GM18858 (cell line): ENCODE data around the gene NOX5.
"Not testable (repeated sequence)": the region's sequence is repeated elsewhere in the genome, so short reads cannot be mapped to it uniquely, and the experiment has no call there.

Experiments used
- ATAC-seq: cut with Tn5 transposase; IDR thresholded peaks from one replicate; pipeline ENCODE4 v1.9.1; 2021; ENCODE audit not compliant: unreplicated experiment

NOX5 gene, protein sequence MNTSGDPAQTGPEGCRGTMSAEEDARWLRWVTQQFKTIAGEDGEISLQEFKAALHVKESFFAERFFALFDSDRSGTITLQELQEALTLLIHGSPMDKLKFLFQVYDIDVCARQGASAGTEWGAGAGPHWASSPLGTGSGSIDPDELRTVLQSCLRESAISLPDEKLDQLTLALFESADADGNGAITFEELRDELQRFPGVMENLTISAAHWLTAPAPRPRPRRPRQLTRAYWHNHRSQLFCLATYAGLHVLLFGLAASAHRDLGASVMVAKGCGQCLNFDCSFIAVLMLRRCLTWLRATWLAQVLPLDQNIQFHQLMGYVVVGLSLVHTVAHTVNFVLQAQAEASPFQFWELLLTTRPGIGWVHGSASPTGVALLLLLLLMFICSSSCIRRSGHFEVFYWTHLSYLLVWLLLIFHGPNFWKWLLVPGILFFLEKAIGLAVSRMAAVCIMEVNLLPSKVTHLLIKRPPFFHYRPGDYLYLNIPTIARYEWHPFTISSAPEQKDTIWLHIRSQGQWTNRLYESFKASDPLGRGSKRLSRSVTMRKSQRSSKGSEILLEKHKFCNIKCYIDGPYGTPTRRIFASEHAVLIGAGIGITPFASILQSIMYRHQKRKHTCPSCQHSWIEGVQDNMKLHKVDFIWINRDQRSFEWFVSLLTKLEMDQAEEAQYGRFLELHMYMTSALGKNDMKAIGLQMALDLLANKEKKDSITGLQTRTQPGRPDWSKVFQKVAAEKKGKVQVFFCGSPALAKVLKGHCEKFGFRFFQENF

DNA sequence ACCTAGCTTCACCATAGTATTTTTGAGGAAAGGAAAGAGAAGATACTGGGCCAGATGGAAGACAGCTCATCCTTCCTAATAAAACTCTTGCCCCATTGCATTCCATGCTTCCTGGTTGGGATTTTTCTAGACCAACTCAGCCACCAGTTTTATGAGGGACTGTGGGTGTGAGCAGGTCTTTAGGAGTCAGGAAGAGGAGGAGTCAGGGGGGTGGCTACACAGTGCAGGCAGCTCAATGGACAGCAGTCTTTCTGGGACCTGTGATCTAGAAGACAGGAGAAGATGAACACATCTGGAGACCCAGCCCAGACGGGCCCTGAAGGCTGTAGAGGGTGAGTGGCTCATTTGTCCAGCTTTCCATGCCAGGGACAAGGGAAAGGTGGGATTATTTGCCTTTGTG, at the start of gene NOX5:
Gene NOX5, plus strand, starts transcription at position 242 of the 400 bp plus-strand sequence. Its CDS starts 41 bp downstream, at position 283.
- ATAC-seq = no peak

DNA sequence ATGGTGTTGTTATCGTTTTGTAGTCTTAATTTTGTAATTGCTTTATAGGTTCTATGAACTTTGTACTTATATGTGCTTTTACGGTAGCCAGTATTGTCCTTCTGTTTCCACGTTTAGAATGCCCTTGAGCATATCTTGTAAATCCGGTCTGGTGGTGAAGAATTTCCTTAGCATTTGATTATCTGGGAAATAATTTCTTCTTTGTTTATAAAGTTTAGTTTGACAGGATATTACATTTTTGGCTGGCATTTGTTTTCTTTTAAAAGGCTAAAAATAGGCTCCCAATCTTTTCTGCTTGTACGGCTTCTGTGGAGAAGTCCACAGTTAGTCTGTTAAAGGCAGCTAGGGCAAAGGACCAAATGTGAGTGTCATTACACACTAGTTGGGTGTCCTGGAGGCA, 47.5 kb upstream of the NOX5 start:
- no peak for ATAC-seq

DNA sequence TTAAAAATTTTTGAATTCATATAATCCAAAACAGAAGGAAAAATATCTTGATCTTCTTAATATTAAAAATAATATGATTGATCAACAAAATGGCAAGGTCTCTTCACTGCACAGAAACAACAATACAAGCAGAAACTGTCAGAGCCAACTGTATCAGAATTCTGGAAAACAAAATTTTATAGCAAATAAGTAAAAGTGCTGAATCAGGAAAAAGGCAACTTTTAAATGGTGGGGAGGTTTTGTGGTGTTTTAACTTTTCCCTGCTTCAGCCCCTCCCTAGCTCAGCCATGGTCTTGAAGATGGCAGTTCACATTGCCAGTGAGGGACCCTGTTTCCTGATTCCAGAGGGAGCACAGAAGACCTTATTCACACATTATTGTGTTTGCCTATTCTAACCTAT, 46.5 kb upstream of the NOX5 start:
- ATAC-seq = no peak

GRCh38 chr15:68969298-68969697, 45.2 kb upstream of the NOX5 start:
- no peak for ATAC-seq

DNA sequence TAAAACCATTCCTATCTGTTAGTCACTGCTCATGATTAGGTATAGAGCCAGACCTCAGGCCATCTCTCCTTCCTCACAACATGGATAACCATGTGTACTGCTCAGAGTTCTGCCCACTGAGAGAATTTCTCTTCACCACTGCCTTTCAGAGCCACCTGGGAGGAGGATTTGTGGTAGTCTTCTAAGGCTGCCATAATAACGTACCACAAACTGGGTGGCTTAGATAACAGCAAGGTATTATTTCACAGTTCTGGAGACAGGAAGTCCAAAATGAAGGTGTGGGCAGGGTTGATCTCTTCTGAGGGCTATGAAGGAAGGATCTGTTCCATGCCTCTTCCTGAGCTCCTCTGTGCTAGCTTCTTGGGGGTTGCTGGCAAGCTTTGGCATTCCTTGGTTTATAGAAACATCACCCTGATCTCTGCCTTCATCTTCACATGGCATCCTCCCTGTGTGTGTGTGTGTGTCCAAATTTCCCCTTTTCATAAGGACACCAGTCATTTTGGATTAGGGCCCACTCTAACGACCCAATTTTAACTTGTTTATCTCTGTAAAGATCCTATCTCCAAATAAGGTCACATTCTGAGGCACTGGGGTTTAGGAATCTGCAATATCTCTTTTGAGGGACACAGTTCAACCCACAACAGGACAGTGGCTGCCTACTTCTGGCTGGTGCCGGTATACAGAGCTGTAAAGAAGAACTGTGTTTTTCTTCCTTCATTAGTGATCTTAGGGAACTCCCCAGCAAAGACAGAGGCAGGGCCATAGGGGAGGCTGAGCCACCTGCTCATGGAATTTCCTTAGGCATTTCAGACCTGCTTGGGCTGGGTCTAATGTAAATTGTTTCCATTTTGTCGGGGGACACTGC, 42.1 kb upstream of the NOX5 start:
- ATAC-seq = no peak

DNA sequence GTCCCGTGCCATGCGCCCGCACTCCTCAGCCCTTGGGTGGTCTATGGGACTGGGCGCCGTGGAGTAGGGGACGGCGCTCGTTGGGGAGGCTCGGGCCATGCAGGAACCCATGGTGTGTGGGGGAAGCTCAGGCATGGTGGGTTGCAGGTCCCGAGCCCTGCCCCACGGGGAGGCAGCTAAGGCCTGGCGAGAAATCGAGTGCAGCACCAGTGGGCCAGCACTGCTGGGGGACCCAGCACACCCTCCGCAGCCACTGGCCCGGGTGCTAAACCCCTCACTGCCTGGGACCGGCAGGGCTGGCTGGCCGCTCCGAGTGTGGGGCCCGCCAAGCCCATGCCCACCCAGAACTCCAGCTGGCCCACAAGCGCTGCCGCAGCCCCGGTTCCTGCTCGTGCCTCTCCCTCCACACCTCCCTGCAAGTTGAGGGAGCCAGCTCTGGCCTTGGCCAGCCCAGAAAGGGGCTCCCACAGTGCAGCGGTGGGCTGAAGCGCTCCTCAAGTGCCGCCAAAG, 38.8 kb upstream of the NOX5 start:
- not testable (repeated sequence) for ATAC-seq

DNA sequence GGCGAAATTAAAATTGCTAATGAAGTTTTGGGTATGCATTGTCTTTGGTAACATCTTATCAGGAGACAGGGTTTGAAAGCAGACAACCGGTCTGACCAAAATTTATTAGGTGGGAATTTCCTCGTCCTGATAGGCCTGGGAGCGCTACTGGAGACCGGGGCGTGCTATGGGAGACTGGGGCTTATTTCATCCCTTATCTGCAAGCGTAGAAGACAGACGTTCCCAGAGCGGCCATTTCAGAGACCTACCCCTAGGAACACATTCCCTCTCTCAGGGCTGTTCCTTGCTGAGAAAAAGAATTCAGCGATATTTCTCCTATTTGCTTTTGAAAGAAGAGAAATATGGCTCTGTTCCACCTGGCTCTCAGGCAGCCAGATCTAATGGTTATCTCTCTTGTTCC, 37.1 kb upstream of the NOX5 start:
- not testable (repeated sequence) for ATAC-seq

DNA sequence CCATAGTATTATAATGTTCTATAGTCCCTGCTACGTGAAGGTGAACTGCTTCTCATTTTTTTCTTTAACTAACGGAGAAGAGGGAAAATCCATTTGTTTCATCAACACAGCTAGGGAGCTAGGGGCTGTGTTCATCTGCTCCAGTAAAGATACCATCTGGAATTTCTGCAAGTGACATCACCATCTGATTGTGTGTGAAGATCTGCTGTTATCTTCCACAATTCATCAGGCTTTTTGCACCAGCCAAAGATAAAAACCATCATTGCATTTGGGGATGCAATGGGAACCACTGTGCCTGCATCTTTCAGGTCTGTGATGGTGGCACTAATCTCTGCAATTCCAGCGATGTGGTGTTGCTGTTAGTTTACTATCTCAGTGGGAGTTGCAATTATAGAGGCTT, 35.5 kb upstream of the NOX5 start:
- ATAC-seq = no peak

DNA sequence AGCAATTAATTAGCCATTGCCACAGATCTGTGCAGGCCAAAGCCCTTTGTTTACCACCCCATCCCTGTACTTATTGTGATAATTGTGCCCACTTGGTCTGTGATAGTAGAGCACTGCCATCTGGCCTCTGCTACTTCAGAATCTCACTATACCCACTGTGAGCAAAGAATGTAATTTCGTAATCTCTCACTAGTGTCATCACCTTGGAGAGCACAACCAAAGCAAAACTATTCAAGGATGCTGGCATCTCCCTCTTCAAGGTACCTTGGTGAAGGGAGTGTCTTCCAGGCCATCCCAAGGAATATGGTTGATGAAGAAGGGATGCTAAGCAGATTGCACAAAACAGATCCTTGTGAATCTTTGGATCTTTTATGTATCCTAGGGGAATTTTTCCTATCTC, 34.7 kb upstream of the NOX5 start:
- ATAC-seq = no peak

DNA sequence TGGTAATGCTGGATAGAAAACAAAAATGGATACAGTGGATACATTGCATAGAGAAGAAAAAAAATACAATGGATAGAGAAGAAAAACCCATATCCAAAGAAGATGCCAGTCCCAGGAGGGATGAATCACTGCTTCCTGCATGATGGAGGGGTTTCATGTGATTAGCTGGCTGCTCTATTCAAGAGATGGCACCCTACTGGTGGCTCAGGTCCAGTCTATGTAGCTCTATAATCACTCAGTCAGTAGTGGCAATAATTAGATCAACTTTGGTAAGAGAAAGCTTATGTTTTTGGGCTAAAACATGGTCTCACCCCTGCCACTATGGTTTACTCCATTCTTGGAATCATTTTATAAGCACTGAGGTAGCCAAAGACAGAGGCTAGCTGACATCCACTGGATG, 33.7 kb upstream of the NOX5 start:
- ATAC-seq = no peak

GRCh38 chr15:68981941-68982340, 32.6 kb upstream of the NOX5 start:
- ATAC-seq = no peak

- ATAC-seq = no peak
Observed at GRCh38 chr15:68982976-68983563, 31.4 kb upstream of the NOX5 start.

- no peak for ATAC-seq
Observed at GRCh38 chr15:68983961-68984481, 30.5 kb upstream of the NOX5 start.

- ATAC-seq = no peak
Observed at GRCh38 chr15:68984586-68984985, 29.9 kb upstream of the NOX5 start.

- no peak for ATAC-seq
Observed at GRCh38 chr15:68985361-68985891, 29.1 kb upstream of the NOX5 start.

GRCh38 chr15:68986322-68986721, 28.2 kb upstream of the NOX5 start:
- ATAC-seq = no peak

DNA sequence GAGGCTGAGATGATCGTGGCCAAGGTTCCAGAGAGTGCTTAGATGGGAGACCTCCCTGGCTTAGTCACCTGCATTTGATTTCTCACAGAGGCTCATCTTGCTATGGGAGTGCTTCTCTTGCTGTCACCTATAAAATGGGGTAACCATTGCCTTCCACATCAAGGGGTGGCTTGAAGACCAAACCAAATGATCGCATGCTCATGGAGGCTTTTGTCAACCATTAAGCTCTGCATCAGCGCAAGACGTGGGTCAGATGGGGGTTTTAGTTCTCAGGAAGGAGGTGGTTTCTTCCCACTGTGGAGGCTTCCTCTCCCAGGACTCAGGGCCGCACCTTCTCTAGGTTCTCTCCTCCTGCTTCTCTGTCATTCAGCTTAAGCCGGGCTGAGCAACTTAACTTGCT, 27.4 kb upstream of the NOX5 start:
- ATAC-seq = no peak

GRCh38 chr15:68987676-68988075, 26.8 kb upstream of the NOX5 start:
- ATAC-seq = no peak

DNA sequence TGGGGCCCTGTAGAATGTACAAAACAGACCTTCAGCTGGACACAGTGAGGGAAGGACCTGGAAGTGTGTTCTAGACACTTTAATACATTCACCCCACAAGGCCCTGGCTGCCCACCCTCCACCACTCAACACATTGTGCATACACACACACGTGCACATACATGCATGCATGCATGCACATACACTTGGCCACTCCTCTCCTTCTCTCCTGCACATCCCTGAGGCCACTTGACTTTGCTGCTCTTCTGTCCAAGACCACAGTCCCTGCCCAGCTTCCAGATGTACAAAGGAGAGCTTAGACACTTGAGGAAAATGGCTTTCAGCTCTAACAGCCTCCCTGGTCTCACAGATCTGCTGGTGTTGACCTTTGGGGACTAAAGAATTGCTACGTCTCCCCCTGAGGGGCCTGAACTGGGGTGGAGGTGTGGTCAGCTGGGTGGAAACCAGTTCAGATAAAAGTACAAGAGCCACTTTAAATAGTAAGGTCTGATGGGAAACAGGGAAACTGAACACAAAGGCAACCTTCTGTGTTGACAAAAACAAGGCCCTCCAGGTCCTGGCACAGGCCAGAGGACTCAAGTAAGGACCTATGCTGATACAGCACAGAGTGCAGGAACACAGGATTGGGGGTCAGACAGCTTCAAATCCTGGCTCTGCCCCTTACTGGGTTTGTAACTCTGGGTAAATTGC, 24.8 kb upstream of the NOX5 start:
- no peak for ATAC-seq
